HAP-1 (cell line): Measurements from ENCODE around the gene SHISAL1.

Source experiments
- DNase-seq, 2 experiments: peaks; one replicate each; pipeline ENCODE4 v3.0.0-alpha.2; 2016 to 2020; ENCODE audit warnings: low spot score in 2 of 2
- H3K27me3 ChIP-seq: fragments of 250-450 bp; sonication (Bioruptor Pico); 2 replicates; pipeline ENCODE4 v1.5.1; 2020; ENCODE audit warnings: low read depth, mild to moderate bottlenecking, moderate library complexity
- H3K36me3 ChIP-seq: fragments of 250-450 bp; sonication (Bioruptor Pico); replicated peaks from 2 replicates; pipeline ENCODE4 v1.5.1; 2020; ENCODE audit warnings: mild to moderate bottlenecking
- H3K4me1 ChIP-seq: fragments of 250-450 bp; sonication (Bioruptor Pico); 2 replicates; pipeline ENCODE4 v1.5.1; 2020; ENCODE audit warnings: mild to moderate bottlenecking
- H3K4me3 ChIP-seq: fragments of 250-450 bp; sonication (Bioruptor Pico); 2 replicates; pipeline ENCODE4 v1.5.1; 2020; ENCODE audit warnings: mild to moderate bottlenecking, moderate library complexity
- H3K9me3 ChIP-seq: fragments of 250-450 bp; sonication (Bioruptor Pico); 2 replicates; pipeline ENCODE4 v1.5.1; 2020; ENCODE audit warnings: mild to moderate bottlenecking, moderate library complexity
- in situ Hi-C: fragments of 300-500 bp; cut with MboI; formaldehyde crosslinking; loops from 3 replicates; pipeline ENCODE4 v1.14.3; 2020; ENCODE audit warnings: low sequenced_read_pairs, inconsistent platforms, mixed read lengths

Gene SHISAL1

GRCh38 chr22:44297470-44298061 is 15.2 kb downstream of the SHISAL1 start:
- peaks cover 11% of the 10 kb centered on the region for H3K4me1 ChIP-seq
- no peaks in the 10 kb centered on the region for H3K9me3 ChIP-seq
- H3K27me3 ChIP-seq: no peaks in the 10 kb centered on the region
- peak; percentile 72 to 81 for DNase-seq
- no peaks in the 10 kb centered on the region for H3K36me3 ChIP-seq
- H3K4me3 ChIP-seq: no peak overlapping the region
- in situ Hi-C loops: no loop called here

- Histone ChIP-seq H3K27me3 (no peaks in the 10 kb centered on the region), H3K4me1 (peaks cover 11% of the 10 kb centered on the region)
- in situ Hi-C loops: no loop called here
Measured at GRCh38 chr22:44295406-44295805, 17.3 kb downstream of the SHISAL1 start.

GRCh38 chr22:44293876-44294275 is 18.9 kb downstream of the SHISAL1 start:
- DNase-seq: no peak
- peaks cover 11% of the 10 kb centered on the region for H3K4me1 ChIP-seq
- H3K27me3 ChIP-seq: no peaks in the 10 kb centered on the region
- in situ Hi-C loops: no loop called here
- no peaks in the 10 kb centered on the region for H3K36me3 ChIP-seq
- no peak overlapping the region for H3K4me3 ChIP-seq
- no peaks in the 10 kb centered on the region for H3K9me3 ChIP-seq

More at GRCh38 chr22:44295406-44295805, 17.3 kb downstream of the SHISAL1 start:
- Histone ChIP-seq H3K36me3 (no peaks in the 10 kb centered on the region), H3K4me3 (no peak overlapping the region), H3K9me3 (no peaks in the 10 kb centered on the region)
- DNase-seq: no peak

- DNase-seq: no peak
- Histone ChIP-seq H3K4me3 (no peak overlapping the region), H3K27me3 (no peaks in the 10 kb centered on the region), H3K4me1 (peaks cover 9% of the 10 kb centered on the region), H3K9me3 (no peaks in the 10 kb centered on the region), H3K36me3 (no peaks in the 10 kb centered on the region)
- in situ Hi-C loops: no loop called here
Measured at GRCh38 chr22:44293034-44293433, 19.7 kb downstream of the SHISAL1 start.

- no peaks in the 10 kb centered on the region for H3K9me3 ChIP-seq
- H3K27me3 ChIP-seq: no peaks in the 10 kb centered on the region
- DNase-seq: no peak
- H3K4me1 ChIP-seq: peaks cover 5% of the 10 kb centered on the region
- H3K36me3 ChIP-seq: no peaks in the 10 kb centered on the region
- in situ Hi-C loops: no loop called here
- H3K4me3 ChIP-seq: no peak overlapping the region
Measured at GRCh38 chr22:44292521-44292920, 20.2 kb downstream of the SHISAL1 start.

GRCh38 chr22:44291674-44292360 is 20.9 kb downstream of the SHISAL1 start:
- no peaks in the 10 kb centered on the region for H3K9me3 ChIP-seq
- in situ Hi-C loops: no loop called here
- no peaks in the 10 kb centered on the region for H3K27me3 ChIP-seq
- no peaks in the 10 kb centered on the region for H3K4me1 ChIP-seq
- peak in 1 of 2 experiments; percentile 50 for DNase-seq
- no peaks in the 10 kb centered on the region for H3K36me3 ChIP-seq
- no peak overlapping the region for H3K4me3 ChIP-seq

GRCh38 chr22:44291265-44291664 is 21.5 kb downstream of the SHISAL1 start:
- DNase-seq: no peak
- Histone ChIP-seq H3K9me3 (no peaks in the 10 kb centered on the region), H3K27me3 (no peaks in the 10 kb centered on the region), H3K4me1 (no peaks in the 10 kb centered on the region), H3K36me3 (no peaks in the 10 kb centered on the region), H3K4me3 (no peak overlapping the region)
- in situ Hi-C loops: no loop called here

GRCh38 chr22:44289414-44290171 is 23.2 kb downstream of the SHISAL1 start:
- no peak for DNase-seq
- Histone ChIP-seq H3K36me3 (no peaks in the 10 kb centered on the region), H3K9me3 (no peaks in the 10 kb centered on the region), H3K27me3 (no peaks in the 10 kb centered on the region), H3K4me3 (no peak overlapping the region), H3K4me1 (no peaks in the 10 kb centered on the region)
- in situ Hi-C loops: no loop called here

- Histone ChIP-seq H3K4me1 (no peaks in the 10 kb centered on the region), H3K9me3 (no peaks in the 10 kb centered on the region), H3K27me3 (no peaks in the 10 kb centered on the region), H3K4me3 (no peak overlapping the region), H3K36me3 (no peaks in the 10 kb centered on the region)
- in situ Hi-C loops: no loop called here
- DNase-seq: peak; percentile 47 to 59
Measured at GRCh38 chr22:44288913-44289312, 23.8 kb downstream of the SHISAL1 start.

- Histone ChIP-seq H3K4me3 (no peak overlapping the region), H3K9me3 (no peaks in the 10 kb centered on the region), H3K27me3 (peaks cover 4% of the 10 kb centered on the region; the same call in 1 of the 2 replicates), H3K4me1 (no peaks in the 10 kb centered on the region), H3K36me3 (no peaks in the 10 kb centered on the region)
- in situ Hi-C loops: no loop called here
- no peak for DNase-seq
Measured at GRCh38 chr22:44287741-44288140, 25.0 kb downstream of the SHISAL1 start.

GRCh38 chr22:44287121-44287693 is 25.5 kb downstream of the SHISAL1 start:
- Histone ChIP-seq H3K9me3 (no peaks in the 10 kb centered on the region), H3K27me3 (peaks cover 4% of the 10 kb centered on the region; the same call in 1 of the 2 replicates), H3K36me3 (no peaks in the 10 kb centered on the region), H3K4me1 (no peaks in the 10 kb centered on the region), H3K4me3 (no peak overlapping the region)
- DNase-seq: no peak
- in situ Hi-C loops: no loop called here

GRCh38 chr22:44286646-44287045 is 26.1 kb downstream of the SHISAL1 start:
- no peaks in the 10 kb centered on the region for H3K4me1 ChIP-seq
- no peaks in the 10 kb centered on the region for H3K9me3 ChIP-seq
- in situ Hi-C loops: no loop called here
- no peak overlapping the region for H3K4me3 ChIP-seq
- DNase-seq: no peak
- no peaks in the 10 kb centered on the region for H3K36me3 ChIP-seq
- peaks cover 4% of the 10 kb centered on the region; the same call in 1 of the 2 replicates for H3K27me3 ChIP-seq

- Histone ChIP-seq H3K27me3 (peaks cover 4% of the 10 kb centered on the region; the same call in 1 of the 2 replicates), H3K4me3 (no peak overlapping the region), H3K36me3 (no peaks in the 10 kb centered on the region), H3K4me1 (no peaks in the 10 kb centered on the region), H3K9me3 (no peaks in the 10 kb centered on the region)
- no peak for DNase-seq
- in situ Hi-C loops: no loop called here
Measured at GRCh38 chr22:44284711-44285110, 28.0 kb downstream of the SHISAL1 start.
